Inflammatory macrophage (primary cell): Measurements from ENCODE around the gene CEP19.

ENCODE experiments used
- DNase-seq, 2 donors: peaks; one replicate each; pipeline ENCODE4 v3.0.0-alpha.2; 2020 to 2022

CEP19 gene

GRCh38 chr3:196708467-196708866 lies 3.6 kb downstream of the CEP19 start:
- no peak for DNase-seq

GRCh38 chr3:196707566-196707965 lies 4.5 kb downstream of the CEP19 start:
- DNase-seq: no peak

GRCh38 chr3:196706731-196707130 lies 5.3 kb downstream of the CEP19 start:
- no peak for DNase-seq

GRCh38 chr3:196706327-196706726 lies 5.7 kb downstream of the CEP19 start:
- no peak for DNase-seq

GRCh38 chr3:196700801-196701200 lies 11.2 kb downstream of the CEP19 start:
- DNase-seq: no peak

DNA sequence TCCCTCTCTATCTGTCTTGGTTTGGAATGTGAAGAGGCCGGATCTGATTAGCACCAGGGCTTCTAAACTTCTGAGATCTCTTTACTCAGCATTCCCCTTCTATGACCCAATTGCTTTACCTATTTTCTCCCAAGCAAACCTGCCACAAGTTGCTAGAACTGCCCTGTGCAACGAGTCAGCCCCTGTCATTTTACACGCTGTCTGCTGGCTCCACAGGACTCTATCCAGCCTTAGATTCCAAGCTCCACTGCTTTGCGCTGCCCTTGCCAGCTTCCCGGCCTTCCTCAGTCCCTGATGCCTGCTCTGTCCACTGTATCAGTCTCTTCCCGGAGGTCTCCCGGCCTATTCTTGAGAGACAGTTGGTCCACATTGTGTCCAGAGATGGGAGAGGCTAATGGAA lies 12.3 kb downstream of the CEP19 start:
- DNase-seq: no peak

DNA sequence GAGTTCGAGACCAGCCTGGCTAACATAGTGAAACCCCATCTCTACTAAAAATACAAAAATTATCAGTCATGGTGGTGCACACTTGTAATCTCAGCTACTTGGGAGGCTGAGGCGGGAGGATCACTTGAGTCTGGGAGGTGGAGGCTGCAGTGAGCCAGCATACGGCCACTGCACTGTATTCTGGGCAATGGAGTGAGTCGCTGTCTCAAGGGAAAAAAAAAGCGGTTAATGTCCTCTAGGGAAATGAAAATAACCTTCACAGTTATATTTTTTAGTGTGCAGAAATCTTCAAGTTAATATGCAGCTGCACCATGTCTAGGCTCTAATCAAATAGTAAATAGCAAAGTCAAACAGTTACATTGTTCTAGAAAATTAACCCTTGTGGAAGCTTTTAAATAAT lies 14.8 kb downstream of the CEP19 start:
- no peak for DNase-seq

GRCh38 chr3:196695849-196696226 lies 16.2 kb downstream of the CEP19 start:
- DNase-seq: no peak

DNA sequence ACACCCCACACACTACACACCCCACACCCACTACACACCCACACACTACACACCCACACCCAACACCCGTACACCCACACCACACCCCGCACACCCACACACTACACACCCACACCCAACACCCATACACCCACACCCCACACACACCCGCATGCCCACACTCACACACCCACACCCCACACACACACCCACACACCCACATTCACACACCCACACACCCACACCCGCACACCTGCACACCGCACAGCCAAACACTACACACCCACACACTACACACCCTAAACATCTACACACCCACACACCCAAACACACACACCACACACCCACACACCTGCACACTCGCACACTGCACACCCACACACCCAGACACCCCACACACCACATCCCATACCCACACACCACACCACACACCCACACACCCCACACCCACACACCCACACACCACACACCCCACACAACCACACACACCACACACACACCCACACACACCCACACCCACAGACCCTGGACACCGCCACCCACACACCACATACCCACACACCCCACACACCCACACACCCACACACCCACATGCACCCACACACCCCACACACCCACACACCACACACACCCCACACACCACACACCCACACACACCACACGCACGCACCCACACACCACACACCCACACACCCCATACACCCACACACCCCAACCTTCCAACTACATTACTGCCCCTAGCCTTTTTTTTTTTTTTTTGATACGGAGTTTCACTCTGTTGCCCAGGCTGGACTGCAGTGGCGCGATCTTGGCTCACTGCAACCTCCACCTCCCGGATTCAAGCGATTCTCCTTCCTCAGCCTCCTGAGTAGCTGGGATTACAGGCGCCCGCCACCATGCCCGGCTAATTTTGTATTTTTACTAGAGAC lies 16.9 kb downstream of the CEP19 start:
- peak; percentile 18 to 30 for DNase-seq

- DNase-seq: peak; percentile 45 to 67
Observed at GRCh38 chr3:196694202-196694638, 17.8 kb downstream of the CEP19 start.

DNA sequence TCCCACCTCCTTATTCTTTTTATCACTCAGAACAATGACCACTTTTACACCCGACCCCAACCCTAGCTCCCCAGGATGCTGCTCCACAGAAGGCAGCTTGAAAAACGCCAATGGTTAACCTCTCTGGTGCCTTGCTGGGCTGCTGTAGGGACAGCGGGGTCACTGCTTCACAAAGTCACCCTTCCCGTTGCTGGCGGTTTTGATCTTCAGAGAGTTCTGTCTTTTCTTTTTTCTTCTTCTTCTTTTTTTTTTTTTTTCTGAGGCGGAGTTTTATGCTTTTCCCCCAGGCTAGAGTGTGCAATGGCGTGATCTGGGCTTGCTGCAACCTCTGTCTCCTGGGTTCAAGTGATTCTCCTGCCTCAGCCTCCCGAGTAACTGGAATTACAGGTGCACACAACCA lies 20.7 kb downstream of the CEP19 start:
- DNase-seq: peak; percentile 49 to 55

DNA sequence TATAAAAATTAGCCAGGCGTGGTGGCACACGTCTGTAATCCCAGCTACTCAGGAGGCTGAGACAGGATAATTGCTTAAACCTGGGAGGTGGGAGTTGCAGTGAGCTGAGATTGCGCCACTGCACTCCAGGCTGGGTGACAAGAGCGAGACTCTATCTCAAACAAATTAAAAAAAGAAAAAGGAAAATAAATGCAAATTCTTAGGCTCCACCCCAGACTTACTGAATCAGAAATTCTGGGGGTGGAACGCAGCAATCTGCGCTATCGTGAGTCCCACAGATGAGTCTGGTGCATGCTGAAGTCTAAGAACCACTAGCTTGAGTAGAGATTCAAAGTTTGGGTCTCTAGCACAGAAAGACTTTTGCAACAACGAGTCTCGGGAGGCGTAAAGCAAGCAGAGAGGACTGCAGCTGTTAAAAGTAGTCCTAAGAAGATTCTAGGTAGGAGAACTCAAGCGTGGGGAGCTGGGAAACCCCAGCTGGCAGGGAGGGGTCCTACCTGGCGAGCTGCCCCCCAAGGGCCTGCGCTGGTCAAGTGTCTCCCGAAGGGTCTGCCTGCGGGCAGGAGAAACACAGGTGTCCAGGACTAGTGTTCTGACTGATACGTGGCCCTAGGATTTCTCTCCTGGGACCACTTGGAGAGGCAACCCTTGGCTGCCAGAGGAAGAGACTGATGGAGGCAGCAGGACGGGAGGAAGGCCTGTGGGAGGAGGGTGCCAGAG lies 21.9 kb downstream of the CEP19 start:
- DNase-seq: peak; percentile 73 to 81

GRCh38 chr3:196688349-196688748 lies 23.7 kb downstream of the CEP19 start:
- peak; percentile 98 to 99 for DNase-seq

DNA sequence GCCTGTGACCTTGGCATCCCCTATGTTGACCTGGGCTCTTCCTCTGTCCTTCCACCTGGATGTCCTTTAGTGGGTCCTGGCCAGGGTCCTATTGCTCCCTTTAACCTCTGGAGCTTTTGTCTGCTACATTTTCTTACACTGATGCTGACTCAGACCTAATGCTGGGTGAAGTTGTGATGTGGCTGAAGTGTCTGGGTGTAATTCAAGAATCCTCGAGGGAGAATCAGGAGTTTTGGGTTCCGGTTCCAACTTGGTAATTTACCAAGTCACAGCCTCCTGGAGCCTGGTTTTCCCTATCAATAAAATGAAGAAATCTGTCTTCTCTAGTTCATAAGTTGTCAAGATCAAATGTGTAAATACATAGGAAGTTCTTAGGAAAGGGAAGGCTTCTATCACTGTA lies 25.6 kb downstream of the CEP19 start:
- DNase-seq: no peak

- peak; percentile 93 to 96 for DNase-seq
Observed at GRCh38 chr3:196684548-196685407, 27.3 kb downstream of the CEP19 start.

GRCh38 chr3:196677931-196678330 lies 34.1 kb downstream of the CEP19 start:
- DNase-seq: peak; percentile 33 to 61

GRCh38 chr3:196677353-196677752 lies 34.7 kb downstream of the CEP19 start:
- peak; percentile 66 to 71 for DNase-seq

DNA sequence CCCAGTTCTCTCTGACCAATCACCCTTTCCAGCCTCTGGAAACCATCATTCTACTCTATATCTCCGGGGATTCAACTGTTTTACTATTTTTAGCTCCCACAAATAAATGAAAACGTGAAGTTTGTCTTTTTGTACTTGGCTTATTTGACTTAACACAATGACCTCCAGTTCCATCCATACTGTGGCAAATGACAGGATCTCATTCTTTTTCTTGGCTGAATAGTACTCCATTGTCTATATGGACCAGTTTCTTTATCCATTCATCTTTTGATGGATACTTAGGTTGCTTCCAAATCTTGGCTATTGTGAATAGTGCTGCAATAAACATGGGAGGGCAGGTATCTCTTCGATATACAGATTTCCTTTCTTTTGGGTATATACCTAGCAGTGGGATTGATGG lies 38.4 kb downstream of the CEP19 start:
- DNase-seq: no peak

DNA sequence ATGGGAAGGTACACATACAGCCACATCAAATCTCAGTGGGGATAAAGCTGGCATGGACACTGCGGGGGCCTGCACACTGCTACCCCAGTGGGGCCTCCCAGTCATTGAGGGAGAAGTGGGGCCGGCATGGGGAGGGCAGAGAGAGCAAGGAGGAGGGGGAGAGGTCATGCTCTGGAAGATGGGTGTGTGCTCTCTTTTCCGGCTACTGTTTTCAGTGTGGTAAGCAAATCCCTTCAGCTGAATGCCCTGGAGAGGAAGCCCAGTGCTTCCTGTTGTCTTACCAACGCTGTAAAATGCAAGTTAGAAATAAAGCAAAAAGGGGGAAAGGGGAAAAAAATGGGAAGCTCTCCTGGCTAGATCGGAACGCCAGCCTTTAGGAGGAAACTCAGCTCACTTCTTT lies 41.7 kb downstream of the CEP19 start:
- DNase-seq: peak; percentile 65 to 75

GRCh38 chr3:196667056-196667825 lies 44.8 kb downstream of the CEP19 start:
- no peak for DNase-seq

DNA sequence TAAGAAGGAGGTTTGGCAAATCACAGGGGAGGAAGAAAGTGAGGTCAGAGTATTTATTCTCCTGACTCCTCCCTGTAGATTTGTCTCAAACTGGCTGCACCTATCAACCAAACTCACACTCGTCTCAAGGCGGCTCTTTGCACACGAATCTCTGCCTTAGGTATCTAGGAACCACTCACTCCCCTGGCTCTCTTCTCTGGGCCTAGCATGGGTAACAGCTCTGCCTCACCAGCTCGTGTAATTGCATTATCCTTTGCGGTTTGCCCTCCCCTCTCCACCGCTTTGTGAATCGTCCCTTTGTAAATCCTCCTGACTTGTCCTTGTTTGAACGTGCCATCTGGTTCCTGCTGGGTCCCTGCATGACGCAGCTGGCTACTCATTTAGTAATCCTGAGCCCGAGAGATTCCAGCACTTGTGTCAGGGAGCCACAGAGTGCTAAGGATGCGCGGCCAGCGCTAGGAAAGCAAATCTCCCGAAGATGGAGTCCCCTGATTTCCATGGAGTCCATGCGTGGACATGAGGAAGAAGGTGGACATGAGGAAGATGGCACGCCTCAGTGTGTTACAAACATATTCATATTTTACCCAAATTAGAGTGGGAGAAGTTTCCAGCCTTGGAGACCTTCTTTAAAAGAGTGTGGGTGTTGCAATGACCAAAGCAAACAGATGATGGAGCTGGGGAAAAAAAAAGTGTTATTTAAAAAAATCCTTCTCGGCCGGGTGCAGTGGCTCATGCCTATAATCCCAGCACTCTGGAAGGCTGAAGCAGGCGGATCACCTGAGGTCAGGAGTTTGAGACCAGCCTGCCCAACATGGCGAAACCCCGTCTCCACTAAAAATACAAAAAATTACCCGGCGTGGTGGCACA lies 45.8 kb downstream of the CEP19 start:
- DNase-seq: peak; percentile 26 to 32
